ENCODE measurements around the gene FANK1.
"Not testable (repeated sequence)": the region's sequence is repeated elsewhere in the genome, so short reads cannot be mapped to it uniquely, and the experiment has no call there.

The FANK1 gene

GRCh38 chr10:125892402-125892801, 4.0 kb upstream of the FANK1 start:
- DNase-seq, result not testable (repeated sequence)

- not testable (repeated sequence) for DNase-seq
Observed at GRCh38 chr10:125894176-125894575, 2.2 kb upstream of the FANK1 start.

- peak; percentile 69 for DNase-seq
Observed at GRCh38 chr10:125895130-125896087, 955 bp upstream of the FANK1 start.

- not testable (repeated sequence) for DNase-seq
Observed at GRCh38 chr10:125897317-125897716, 953 bp downstream of the FANK1 start.

- not testable (repeated sequence) for DNase-seq
Observed at GRCh38 chr10:125900963-125901362, 4.6 kb downstream of the FANK1 start.

GRCh38 chr10:125903135-125903640, 6.8 kb downstream of the FANK1 start:
- DNase-seq, result not testable (repeated sequence)

GRCh38 chr10:125905069-125905994, 9.0 kb downstream of the FANK1 start:
- not testable (repeated sequence) for DNase-seq

GRCh38 chr10:125907598-125907997, 11.2 kb downstream of the FANK1 start:
- DNase-seq, result peak; percentile 51

- DNase-seq, result not testable (repeated sequence)
Observed at GRCh38 chr10:125908813-125909212, 12.4 kb downstream of the FANK1 start.

- not testable (repeated sequence) for DNase-seq
Observed at GRCh38 chr10:125909491-125909890, 13.1 kb downstream of the FANK1 start.

GRCh38 chr10:125911145-125911544, 14.8 kb downstream of the FANK1 start:
- DNase-seq, result no peak

- no peak for DNase-seq
Observed at GRCh38 chr10:125911990-125912389, 15.6 kb downstream of the FANK1 start.

- peak; percentile 87 for DNase-seq
Observed at GRCh38 chr10:125913277-125913676, 16.9 kb downstream of the FANK1 start.

GRCh38 chr10:125916977-125917376, 20.6 kb downstream of the FANK1 start:
- DNase-seq, result no peak

GRCh38 chr10:125917704-125918361, 21.5 kb downstream of the FANK1 start:
- DNase-seq, result not testable (repeated sequence)

GRCh38 chr10:125921643-125922306, 25.4 kb downstream of the FANK1 start:
- DNase-seq, result peak; percentile 18

- no peak for DNase-seq
Observed at GRCh38 chr10:125925262-125925834, 29.0 kb downstream of the FANK1 start.

GRCh38 chr10:125926247-125926646, 29.9 kb downstream of the FANK1 start:
- DNase-seq, result no peak

- not testable (repeated sequence) for DNase-seq
Observed at GRCh38 chr10:125927265-125927664, 30.9 kb downstream of the FANK1 start.

GRCh38 chr10:125928928-125929585, 32.7 kb downstream of the FANK1 start:
- no peak for DNase-seq

GRCh38 chr10:125929618-125930017, 33.3 kb downstream of the FANK1 start:
- DNase-seq, result no peak

Data from hematopoietic multipotent progenitor cell treated with erythropoietin and hydrocortisone succinate and interleukin-3 and kit ligand, for 4 days (in vitro differentiated cells).